Right lung (tissue), 10 donors: ENCODE results near the gene KIF21B. TPM values are rescaled to one million over a fixed set of nuclear protein-coding genes. Genes with fewer than 3 reads are reported as not detected.

Experiments
- DNase-seq, 2 donors: peaks; one replicate each; pipeline ENCODE4 v3.0.0-alpha.2; 2013
- long read RNA-seq, 8 donors: transcript quantifications; one replicate each; lab custom pipeline, GENCODE V29; 2026
- polyA plus RNA-seq, 5 donors: library from polyadenylated mRNA; unstranded; fragments of 120-200 nt; gene quantifications; one replicate each; pipeline versions ENCODE4 v1.2.1 to v1.2.3, GENCODE V29; 2013; ENCODE audit warnings: inconsistent platforms in 1 of 5, low replicate concordance in 1 of 5; ENCODE audit not compliant: insufficient read length in 5 of 5, insufficient read depth in 1 of 5

Gene KIF21B
- 10 to 100 TPM in 2 of 5 donors, 1 to 10 TPM in 3; 6.8 to 13.8 (median 9.8) TPM for polyA plus RNA-seq
- long read RNA-seq, donor 1, partial matches to known transcripts = 5 of 5 reads
- long read RNA-seq, donor 1, other reads (novel, unspliced or antisense) = 0 of 5 reads
- long read RNA-seq, donor 2 = 0 reads
- long read RNA-seq, donor 3 = 0 reads
- long read RNA-seq, donor 4 = 0 reads
- long read RNA-seq, donor 5 = 0 reads
- long read RNA-seq, donor 6 = 0 reads
- long read RNA-seq, donor 7 = 0 reads
- long read RNA-seq, donor 8 = 0 reads

- DNase-seq = peak; percentile 77 to 81
Observed at GRCh38 chr1:201023517-201023902, at the start of gene KIF21B. Gene KIF21B (minus strand): TSS chr1:201023714. CDS start chr1:201023383, 331 bp downstream.

DNA sequence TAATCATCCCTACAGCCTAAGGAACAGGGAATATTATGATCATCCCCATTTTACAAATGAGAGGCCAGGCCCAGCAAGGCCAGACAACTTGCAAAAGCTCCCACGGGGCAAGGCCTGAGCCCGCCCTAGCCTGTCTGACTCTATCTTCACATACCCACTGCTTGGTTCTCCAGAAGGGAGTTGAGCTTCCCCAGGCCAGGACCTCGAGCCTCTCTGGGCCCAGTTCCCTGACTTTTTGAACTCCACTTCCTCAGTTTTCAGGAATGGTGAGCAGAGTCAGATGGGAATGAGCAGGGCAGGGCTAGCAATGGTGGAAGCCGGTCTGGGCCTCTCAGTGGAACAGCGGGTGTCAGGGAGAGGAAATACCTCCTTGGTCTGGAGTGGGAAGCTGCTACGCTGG lies 49.4 kb upstream of the KIF21B start:
- no peak for DNase-seq

- DNase-seq = no peak
Observed at GRCh38 chr1:201072149-201072548, 48.6 kb upstream of the KIF21B start.

GRCh38 chr1:201069636-201070035 lies 46.1 kb upstream of the KIF21B start:
- no peak for DNase-seq

DNA sequence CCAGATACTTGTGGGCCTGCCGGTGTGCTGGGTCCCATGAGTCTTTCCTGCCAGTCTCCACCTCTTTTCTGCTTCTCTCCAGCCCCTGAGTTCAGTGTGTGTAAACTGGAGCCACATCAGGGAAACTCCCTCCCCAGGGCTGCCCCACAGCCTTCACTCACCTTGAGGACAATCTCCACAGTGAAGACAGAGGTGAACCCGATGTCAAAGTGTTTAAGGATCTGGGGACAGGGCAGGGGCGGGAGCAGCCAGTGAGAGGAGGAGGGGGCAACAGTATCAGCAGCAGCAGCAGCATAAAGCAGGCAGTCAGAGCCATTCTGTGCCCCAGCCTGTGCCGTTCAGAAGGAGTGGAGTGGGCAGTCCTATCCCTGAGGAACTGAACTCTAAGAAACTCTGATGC lies 45.5 kb upstream of the KIF21B start:
- DNase-seq = no peak

- DNase-seq = no peak
Observed at GRCh38 chr1:201066986-201067385, 43.5 kb upstream of the KIF21B start.

DNA sequence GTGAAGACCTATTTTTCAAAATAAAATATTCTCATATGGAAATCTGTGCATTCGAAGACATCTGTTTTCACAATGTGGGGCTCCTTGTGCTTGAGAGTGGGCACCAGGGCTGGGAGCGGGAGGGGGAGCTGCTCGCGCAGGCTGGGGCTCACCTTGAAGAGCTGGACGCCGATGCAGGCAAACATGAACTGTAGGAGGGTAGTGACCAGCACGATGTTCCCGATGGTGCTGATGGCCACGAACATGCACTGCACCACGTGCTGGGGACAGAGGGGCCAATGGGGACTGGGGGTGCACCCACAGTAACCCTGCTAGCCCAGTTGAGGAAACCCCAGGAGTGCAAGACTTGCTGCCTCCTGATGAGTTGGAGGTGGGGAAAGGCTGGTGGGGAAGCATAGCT lies 42.2 kb upstream of the KIF21B start:
- DNase-seq = no peak

DNA sequence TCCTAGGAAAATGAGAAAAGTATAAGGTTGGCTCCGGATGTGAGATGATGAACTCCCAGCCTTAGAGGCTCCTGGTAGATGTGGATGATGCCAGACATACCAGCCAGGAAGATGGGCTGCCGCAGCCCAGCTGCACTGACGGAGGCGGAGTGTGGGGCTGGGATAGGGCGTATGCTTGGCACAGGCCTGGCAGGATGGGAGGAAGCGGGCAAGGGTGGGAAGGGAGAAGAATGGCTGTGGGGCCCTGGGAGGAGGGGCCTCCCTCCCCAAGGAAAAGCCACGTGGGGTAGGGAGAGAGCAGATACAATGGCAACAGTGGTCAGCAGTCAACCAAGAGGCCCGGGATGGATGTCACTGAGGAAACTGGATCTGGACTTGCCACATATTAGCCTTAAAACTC lies 41.3 kb upstream of the KIF21B start:
- no peak for DNase-seq

- no peak for DNase-seq
Observed at GRCh38 chr1:201063145-201063544, 39.6 kb upstream of the KIF21B start.

DNA sequence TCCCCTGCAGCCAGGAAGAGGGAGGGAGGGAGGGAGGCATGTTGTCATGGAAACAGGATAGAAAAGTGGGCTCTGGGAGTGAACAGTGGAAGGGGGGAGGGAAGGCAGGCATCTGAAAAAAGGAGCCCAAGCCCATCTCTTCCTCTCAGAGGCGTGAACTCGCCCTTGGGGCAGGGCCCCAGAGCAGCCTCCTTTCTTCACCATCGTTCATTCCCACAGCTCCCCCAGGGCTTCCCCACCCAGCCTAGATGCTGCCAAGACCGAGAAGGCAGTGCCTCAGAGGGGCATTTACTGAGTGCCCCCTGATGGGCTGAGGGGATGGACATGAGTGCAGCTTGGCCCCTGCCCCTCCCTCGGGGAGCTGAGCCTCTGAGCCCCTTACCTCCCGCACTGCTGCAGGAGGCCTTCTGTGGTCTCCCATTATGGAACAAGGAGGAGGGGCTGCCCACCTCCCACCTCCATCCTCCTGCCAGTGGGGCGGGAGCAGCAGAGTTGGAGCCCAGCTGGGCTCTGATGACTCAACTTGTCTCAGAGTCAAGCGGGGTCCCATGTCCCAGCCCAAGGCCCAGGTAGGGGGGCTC lies 39.1 kb upstream of the KIF21B start:
- DNase-seq = no peak

DNA sequence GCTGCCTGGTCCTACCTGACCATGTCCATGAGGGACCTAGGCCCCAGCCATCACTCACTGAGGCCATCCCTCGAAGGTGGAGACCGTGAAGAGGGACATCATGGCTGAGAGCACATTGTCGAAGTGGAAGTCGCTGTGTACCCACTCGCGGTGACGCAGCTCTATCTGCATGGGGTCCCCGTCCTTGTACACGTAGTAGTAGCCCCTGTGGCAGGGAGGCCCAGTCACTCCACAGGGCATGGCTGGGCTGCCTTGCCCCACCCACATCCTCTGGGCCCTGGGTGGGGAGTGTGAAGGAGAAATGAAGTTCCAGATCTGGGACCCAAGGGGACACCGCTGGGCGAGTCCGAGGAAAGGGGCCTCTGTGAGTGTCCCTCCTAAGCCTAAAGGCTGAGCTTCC lies 38.4 kb upstream of the KIF21B start:
- no peak for DNase-seq

GRCh38 chr1:201061049-201061448 lies 37.5 kb upstream of the KIF21B start:
- DNase-seq = no peak

GRCh38 chr1:201060586-201060985 lies 37.1 kb upstream of the KIF21B start:
- DNase-seq = no peak

GRCh38 chr1:201059871-201060555 lies 36.5 kb upstream of the KIF21B start:
- no peak for DNase-seq

DNA sequence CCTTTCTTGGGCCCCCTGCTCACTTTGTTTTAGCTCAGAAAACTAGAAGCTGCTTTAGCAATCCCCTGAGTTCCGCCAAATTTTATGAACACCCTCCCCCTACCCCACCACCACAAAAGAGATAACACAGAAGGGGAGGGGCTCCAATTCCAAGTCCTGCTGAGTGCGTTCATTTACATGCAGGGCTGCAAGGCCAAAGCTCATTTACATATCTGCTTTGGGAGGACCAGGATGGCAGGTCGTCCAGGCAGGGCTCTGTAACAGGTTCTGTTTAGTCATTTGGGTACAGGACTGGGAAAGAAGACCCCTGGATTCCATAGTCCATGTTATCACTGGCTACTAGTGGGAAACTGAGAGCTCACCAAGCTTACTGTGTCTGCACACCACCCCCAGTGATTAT lies 35.9 kb upstream of the KIF21B start:
- DNase-seq = no peak

DNA sequence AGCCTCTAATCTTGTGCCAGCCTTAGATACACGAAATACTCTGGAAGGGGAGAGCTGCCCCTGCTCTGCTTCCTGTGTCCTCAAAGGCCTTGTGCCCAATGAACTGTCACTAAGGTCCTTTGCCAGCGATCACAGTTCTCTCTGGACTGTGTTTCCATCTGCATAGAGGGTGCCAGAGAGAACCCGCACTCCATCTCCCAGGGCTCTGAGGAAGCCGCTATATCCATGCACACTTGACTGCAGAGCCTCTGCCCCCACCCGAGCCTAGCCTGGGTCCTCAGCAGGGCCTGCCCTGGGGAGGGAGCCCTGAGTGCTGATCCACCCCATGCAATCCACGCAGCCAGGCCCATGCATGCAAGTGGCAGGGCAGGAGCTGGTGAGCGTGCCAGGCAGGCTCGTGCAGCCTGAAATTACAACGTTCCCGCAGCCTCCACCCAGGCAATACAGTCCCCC lies 30.6 kb upstream of the KIF21B start:
- no peak for DNase-seq

DNA sequence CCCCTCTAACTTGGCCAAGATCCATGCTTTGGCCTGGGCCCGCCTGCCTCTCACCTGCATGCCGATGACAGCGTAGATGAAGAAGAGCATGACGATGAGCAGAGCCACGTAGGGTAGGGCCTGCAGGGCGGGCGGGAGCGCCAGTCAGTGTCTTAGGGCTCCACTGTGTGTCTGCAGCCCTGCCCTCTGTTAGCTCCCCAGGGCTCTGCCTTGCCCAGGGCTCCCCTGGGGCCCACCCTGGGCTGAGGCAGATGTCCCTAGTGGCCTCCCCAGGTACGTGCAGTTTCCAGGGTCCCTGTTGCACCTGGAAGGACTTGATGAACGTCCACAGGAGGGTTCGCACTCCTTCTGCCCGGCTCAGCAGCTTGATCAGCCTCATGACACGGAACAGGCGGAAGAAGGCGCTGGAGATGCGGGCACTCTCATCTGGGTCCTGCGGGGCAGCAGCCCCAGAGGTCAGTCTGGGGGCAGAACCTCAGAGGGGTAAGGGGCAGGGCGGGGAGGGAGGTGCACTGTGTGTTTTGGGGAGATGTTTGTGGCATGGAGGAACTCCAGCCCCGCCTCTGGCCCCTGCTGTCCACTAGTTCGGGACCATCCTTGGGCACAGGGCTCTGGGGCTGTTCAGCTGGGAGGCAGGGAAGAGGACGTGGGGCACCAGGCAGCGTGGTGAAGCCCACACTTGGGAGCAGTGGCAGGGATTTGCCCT lies 29.8 kb upstream of the KIF21B start:
- no peak for DNase-seq

- DNase-seq = no peak
Observed at GRCh38 chr1:201051399-201051798, 27.9 kb upstream of the KIF21B start.

- no peak for DNase-seq
Observed at GRCh38 chr1:201050515-201051277, 27.2 kb upstream of the KIF21B start.

- DNase-seq = no peak
Observed at GRCh38 chr1:201049248-201049831, 25.8 kb upstream of the KIF21B start.

GRCh38 chr1:201048521-201048920 lies 25.0 kb upstream of the KIF21B start:
- no peak for DNase-seq
